ENCODE measurements around the gene NPFF.
"Not testable (repeated sequence)": the region's sequence is repeated elsewhere in the genome, so short reads cannot be mapped to it uniquely, and the experiment has no call there.

Gene NPFF

DNA sequence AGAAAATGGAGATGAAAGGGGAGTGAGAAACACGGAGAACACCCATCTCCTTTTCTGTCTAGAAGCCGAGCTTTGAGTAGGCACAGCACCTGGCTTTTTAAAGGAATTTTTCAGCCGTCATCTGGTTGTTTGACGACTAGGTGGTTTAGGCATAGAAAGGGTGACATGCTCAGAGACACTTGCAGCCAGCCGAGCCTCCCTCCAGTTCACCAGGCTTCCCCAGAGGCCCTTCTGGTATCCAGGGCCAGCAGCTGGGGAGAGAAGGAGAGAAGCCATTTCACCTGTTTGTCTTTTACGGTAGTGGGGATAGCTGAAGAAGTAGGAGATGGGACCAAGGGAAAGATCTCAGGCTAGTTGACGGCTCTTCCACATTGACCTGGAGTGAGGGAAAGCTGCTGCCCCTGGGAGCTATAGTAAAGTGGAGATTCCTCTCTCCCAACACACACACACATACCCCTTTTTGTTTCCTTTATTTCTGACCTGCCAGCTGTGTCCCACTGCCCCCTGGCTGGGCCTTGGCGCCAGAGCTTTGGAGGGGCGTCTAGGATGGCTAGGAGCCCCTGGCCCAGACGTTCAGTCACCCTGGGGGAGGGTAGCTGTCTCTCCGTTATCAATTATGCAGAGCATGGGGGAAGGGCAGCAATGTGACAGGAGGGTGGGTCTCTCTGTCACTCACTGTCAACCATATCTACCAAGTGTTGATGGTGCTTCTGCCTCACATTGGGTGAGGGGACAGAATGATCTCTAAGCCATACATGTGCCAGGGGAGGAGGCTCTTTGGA, 13.5 kb downstream of the NPFF start:
- no peak for DNase-seq

DNA sequence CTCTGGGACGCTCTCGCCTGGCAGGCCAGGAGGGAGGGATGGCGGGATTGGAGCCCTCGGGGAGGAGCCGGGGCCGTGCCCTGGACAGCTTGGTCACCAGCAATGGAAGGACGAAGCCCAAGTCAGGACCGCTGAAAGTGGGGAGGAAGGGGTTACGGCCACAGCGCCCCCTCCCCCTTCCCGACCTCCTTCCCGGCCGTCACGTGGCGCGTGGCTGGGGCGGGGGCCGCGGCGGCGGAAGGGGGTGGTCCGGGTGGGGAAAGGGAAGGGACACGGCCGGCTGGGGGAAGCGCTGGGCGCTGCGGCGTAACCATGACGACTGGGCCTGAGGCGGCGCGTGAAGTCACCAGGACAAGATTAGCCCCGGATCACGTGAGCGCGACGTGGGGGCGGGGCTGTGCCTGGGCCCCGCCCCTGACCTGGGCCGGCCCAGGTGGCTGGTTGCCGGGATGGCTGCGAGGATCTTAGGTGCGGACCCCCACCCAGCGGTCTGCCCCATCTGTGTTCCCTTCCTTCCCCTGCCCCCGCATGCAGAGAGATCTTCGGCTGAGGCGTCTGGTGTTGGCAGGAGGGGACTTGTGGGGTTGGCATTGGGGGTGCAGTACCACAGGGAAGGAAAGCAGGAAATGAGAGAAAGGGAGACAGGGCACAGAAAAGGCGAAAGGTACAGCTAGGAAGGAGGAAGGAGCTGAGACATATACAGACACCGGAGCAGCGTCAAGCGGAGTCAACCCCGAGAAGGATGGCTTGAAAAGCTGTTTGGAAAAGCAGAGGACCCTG, 14.3 kb downstream of the NPFF start:
- DNase-seq: peak; percentile 63

DNA sequence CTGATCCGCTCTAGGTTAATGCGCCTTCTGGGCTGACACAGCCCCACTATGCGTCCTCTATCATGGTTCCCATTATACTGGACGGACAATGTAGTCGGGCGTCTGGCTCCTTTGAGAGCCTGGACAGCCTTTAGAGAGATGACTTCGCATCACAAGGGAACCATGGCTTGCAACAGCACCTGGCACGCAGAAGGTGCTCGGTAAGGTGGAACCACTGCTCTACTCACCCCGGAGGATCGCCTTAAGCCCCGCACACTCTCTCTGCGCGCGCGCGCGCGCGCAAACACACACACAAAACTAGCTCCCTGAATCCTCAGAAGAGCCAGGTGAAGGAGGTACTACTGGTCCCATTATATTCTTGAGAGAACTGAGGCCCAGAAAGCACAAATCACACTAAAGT, 15.1 kb downstream of the NPFF start:
- no peak for DNase-seq

DNA sequence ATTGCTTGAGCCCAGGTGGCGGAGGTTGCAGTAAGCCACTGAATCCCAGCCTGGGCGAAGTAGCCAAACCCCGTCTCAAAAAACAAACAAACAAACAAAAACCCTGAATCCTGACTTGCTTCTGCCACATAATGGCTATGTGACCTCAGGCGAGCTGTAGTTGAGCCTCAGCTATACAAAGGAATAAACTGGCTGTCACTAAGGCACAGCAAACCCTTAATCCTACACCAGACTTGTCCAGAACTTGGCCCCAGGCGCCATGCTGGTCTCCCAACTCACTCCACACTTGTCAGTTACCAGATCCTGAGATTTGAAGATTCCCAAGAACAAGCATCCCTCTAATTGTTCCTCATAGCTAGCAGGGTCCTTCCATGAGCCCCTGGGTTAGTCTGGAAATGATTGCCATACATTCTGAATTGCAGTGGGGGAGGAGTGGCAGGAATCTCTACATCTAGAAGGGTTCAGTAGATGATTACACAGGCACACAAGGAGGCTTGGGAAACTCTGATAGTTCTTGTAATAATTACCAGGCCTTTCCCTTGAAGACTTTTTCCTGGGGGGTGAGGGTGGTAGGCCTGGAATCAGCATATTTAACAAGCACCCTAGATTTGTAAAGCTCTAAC, 17.9 kb downstream of the NPFF start:
- DNase-seq: no peak

DNA sequence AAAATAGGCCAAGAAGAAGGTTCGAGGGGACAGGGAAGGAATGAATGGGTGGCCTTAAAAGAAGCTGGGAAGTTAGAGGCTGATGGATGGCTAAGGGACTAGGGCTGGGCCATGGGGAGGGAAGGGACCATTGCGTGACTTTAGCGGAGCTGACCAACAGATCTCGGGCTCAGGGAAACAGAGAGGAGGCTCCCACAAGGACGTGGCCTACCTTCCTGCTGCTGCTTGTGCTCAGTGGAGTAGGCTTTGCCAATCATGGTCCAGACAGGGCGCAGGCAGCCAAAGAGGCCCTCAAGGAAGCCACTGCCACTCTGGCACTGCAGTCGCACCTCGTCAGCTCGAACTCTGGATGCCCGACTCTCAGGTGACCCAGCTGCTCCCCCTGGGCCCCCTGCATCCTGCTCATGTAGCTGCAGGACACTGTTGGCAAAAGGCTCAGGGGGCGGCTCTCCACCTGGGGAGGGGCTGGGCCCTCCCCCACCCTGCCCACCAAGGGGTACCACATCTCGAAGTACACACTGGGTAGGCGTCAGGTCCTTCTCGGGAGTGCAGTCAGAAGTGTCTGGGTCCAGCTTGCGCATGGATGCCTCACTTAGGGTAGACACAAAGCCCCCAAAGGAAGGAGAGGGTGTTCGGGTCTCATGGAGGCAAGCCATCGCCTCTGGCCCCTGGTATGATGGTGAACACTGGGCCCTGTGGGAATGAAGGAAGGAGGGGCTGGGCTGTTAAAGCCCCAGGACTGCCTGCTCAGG, 20.4 kb downstream of the NPFF start:
- DNase-seq: no peak

DNA sequence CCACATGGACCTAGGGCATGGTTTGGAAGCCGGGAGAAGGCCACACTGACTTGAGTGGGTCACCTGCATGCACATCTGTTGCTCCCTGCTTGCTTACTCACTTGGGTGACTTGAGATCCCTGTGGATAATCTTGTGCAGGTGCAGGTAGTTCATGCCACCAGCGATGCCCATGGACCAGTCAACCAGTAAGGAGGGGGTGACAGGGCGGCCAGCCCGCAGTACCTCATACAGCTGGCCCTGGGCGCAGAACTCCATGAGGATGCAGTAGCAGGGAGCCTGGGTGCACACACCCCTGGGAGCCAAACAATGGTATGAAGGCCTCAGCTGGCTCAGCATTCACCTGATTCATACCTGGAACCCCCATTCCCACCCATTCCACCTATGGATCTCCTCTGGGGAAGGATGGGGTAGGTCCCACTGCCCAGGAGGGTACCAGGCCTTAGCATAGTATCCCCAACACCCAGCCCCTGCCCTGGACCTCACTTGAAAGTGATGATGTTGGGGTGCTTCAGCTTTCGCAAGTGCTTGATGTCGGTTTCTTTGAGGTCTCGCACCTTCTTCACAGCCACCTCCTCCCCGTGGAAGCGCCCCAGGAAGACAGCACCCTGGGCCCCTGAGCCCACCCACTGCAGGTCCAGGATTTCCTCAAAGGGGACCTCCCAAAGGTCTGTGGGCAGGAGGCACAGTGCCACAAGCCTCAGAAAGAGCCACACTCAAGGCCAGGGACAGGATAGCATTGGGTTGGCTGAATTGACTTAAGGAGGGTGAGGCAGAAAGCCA, 21.1 kb downstream of the NPFF start:
- DNase-seq: no peak

DNA sequence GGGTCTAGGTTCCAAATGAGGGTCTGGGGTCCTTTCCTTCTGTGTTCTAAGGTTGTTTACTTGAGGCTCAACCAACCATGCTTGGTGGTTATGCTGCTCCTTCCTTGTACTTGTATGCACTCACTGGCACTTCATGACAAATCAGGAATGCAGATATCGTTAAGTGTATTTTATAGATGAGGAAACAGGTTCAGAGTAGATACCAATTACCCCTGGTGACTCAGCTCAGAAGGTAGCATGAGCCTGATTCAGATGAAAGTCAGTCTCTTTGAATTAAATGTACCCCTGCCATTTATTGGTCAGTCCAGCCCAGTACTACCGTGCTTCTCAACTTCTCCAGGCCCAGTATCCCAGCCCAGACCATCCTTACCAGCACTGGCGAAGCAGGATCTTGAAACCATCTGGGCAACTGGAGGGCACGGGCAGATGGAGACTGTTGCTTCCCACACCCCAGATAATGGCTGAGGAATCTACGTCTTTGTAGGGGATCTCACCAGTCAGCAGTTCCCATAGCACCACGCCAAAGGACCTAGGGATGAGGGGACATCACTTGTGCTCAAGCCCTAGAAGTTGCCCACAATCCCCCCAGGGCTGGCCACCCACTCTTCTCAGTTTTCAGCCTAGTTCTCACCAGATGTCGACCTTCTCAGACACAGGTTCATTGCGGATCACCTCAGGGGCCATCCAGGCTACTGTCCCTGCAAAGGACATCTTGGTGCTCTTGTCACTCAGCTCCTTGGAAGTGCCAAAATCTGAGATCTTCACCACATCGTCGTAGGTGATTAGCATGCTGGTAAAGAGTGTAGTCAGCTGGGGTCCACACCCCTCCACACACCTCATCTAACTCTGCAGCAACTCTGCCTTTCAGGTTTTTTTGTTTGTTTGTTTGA, 22.4 kb downstream of the NPFF start:
- DNase-seq: no peak

DNA sequence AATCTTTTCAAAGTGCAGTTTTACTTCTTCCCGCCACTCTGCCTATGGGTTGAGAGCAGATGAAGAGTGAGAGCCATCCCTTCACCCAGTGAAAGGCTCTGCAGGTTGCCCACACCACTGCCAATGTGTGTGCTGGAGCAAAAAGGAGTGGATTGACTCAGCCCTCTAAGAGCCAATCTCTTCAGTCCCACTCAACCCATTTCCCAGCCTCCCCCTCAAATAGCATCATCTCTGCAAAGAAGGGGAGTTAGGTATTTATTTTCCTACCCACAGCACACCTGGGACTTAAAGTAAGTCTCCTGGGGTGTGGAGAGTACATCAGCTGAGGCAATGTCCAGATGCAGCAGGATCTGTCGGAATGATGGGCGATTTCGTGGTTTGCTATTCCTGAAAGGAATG, 23.3 kb downstream of the NPFF start:
- DNase-seq: no peak

DNA sequence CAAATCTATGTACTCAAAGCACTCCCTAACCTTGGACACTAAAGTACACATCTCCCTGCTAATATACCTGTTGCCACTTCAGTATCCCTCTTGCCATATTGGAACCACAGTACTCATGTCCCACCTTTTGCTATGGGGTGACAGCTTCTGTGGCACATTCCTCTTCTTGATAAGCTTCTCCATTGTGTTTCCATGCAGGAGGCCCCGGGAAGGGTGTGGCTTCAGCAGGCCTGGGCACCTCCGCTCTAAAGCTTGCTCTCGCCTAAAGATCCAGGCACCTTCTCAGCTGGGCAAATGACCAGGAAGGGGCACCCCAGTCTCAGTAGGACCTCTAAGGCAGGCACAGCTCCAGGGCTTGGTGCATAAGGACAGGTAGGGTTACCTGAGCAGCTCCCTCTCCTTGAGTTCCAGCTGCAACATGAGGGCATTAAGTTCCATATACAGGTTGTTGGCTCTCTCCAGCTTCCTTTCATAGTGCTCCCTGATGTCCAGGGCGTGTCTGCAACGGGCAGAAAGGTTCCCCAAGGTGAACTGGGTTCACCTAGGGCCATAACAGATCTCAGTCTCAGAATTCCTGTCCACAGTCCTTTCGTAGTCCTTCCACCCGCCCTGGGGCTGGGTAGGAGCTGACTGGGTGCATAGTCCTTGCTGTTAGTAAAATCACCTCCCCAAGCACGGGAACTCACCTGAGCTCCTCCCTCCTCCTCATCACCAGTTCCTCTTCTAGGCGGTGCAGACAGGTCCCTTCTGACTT, 23.9 kb downstream of the NPFF start:
- no peak for DNase-seq

DNA sequence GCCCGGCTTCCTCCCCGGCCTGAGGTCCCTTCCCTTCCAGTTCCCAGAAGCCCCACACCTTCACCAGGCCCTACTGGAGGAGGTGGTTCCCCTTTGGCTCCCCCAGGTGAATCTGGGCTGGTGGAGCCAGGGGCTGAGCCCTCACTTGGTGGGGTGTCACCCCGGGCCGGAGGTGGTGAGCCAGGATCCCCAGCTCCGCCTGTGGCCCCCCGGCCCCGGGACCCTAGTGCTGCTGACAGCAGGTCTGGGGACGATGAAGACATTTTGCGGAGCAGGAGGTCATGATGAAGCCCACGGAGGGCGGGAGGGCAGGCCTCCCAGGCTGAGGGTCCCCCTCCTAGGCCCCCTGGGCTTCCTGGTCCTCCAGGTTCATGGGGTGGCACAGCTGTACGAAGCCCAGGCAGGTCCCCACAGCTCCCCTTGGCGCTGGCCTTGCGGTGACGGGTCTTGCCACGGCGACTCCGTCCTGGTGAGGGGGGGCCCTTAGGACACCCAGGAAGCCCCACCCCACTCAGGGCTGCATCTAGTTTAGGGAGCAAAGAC, 24.6 kb downstream of the NPFF start:
- no peak for DNase-seq

DNA sequence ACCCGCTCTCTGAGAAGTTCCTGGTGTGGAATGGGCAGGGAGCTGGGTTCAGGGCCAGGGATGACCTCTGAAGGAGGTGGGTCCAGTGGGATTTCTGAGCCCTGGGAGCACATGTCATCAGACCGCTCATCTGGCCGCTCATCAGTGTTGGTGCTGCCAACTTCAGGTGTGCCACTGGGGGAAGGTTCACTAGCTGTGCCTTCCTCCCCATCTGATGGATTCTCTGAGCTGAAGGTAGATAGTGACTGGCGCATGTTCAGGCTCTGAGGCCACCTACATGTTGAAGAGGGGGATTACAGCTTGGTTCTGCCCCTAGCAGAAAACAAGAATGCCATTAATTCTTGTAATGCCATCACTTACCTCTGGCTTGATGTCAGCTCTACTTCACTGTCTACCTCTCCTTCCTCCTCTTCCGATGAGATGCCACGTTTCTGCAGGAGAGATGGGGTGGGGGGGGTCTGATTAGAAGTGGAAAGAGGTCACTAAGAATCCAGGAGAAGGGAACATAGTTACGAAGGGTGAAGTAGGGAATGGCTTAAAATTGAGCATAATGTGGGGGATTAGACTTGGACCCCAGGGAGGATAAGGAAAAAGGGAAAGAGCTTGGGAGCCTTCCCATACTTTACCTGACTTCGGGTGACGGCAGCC, 25.2 kb downstream of the NPFF start:
- no peak for DNase-seq

DNA sequence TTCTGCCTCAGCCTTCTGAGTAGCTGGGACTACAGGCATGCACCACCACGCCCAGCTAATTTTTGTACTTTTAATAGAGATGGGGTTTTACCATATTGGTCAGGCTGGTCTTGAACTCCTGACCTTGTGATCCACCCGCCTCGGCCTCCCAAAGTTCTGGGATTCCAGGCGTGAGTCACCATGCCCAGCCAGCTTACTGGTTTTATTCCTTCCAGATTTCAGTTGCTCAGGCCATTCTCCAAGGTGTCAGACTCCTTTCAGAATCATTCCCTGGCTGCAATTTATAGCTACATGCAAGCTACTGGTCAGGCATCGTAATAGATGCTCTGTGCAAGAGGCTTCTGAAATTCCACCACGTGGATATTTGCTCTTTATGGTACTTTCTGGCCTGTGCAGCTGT, 25.8 kb downstream of the NPFF start:
- DNase-seq: not testable (repeated sequence)

DNA sequence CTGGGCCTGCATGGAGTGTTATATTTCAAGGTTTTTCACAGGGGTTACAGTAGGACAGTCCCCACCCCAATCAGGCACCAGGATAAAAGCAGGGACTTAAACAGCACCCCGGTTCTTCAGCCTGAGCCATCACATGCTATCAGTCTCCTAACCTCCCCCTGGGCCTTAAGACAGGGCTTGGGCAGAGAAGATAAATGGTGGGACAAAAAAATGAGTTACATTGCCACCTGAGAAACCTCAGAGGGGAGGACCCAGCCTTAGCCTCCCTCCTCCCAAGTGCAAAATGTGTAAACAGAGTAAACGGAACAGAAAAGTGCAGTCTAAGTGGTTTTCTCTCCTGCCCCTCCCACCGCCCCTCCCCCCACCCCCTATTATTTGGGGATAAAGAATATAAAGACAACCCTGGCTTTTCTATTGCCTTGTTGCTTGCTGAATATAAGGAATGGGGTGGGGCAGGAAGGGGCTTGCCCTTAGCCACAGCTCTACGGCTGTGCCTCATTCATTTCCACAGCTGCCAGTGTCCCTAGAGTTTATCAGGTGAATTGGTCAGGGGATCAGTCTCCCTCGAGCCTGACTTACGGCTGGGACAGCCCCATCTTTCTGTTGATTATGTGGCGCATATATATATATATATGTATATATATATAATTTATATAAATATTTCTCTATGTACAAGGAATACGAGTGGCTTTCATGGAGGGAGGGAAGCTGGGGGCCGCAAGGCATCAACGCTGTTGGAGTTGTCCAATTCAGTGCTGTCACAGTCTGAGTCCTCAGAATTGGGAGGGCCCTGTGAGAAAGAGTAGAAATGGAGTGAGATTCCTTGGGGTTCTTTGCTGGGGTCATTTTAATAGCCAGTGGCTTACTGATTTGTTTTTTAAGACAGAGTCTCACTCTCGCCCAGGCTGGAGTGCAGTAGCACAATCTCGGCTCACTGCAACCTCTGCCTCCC, 26.5 kb downstream of the NPFF start:
- DNase-seq: no peak

DNA sequence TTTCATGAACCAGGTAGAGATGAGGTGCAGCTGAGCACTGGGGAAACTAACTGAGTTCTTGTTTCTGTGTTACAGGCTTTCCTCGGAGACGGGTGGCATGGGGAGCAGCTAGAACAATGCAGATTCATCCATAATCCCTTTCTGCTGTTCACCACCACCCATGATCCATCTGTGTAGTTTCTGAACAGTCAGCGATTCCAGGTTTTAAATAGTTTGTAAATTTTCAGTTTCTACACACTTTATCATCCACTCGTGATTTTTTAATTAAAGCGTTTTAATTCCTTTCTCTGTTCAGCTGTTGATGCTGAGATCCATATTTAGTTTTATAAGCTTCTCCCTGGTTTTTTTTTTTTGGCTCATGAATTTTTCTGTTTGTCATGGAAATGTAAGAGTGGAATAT, 28.0 kb downstream of the NPFF start:
- DNase-seq: no peak

DNA sequence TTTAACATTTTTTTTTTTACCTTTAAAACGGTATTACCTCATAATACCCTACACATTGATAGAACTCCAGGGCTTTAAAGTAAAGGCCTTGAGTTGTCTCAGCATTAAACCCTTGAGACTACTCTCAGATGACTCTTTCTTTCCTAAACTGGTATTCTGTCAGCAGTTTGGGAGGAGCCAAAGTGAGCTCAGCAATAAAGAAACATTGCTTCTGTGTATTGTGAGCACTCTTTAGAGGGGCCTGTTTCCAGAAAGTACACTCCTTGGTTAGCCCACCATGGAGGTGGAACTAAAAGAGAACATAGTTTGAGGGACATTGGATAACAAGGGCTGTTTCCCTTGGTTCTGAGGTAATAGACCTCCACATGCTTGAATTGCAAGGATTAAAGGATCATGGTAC, 28.4 kb downstream of the NPFF start:
- no peak for DNase-seq

DNA sequence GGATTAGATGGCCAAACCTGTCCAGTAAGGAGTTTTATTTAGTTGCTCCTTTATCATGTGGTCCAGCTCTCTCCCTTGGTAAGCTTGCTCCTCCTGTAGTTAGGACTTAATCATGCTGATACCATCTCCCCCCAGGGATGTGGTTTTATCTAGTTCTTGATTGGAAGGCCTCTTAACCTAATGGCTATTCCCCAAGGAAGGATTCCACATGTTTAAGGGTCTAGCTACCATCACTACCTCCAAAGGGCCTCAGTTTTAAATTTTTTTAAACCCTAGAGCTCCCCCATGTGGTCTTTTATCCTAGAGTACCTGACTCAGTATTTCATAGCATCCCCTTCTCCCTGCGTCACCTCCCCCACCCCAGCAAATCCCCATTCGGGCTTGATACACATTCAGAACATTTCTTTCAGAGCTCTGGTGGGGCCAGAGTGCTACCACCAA, 30.5 kb downstream of the NPFF start:
- DNase-seq: no peak

DNA sequence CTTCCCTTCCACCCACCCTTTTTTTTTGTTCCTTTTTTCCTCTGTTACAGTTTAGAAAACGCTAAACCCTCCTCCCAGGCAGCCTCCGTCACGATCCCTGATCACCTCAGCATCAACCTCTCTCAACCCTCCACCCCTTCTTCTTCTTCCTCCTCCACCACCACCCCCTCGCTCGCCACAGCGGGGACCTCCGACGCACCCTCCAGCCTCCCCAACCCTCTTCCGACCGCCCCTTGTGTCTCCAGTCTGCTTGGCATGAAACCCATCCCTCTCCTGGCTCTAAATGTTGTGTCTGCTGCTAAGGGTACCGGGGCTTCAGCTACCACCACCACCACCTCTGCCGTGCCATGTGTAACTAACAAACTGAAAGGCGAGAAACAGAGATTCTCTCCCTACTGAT, 32.5 kb downstream of the NPFF start:
- no peak for DNase-seq

DNA sequence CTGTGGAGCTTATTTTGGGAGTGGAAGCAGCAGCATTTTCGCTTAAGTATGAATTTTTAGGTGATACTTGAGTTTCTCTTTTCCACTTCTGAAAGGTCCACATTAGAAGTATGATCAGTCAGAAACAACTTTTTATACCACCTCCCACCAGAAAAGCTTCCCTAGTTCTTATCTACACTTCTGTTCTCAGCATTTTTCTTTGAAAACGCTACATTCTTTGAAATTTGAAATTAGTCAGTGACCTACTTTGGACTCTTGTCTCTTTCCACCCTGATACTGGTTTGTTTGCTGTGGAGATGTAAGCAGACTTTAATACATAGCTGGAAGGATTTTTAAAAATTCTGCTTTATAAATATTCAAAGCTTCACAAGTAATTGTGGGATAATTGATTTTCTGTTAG, 33.2 kb downstream of the NPFF start:
- DNase-seq: no peak
